IMR-90 (cell line): ENCODE data around the gene PNMA8A. TPM values are rescaled to one million over a fixed set of nuclear protein-coding genes. Genes with fewer than 3 reads are reported as not detected.

Experiments
- ATAC-seq: fragments of 200-7000 bp; cut with Tn5 transposase; 2 replicates; pipeline ENCODE4 v1.9.1; 2020; ENCODE audit warnings: low read depth, mild to moderate bottlenecking, moderate library complexity
- BruUV-seq: library from RNA; stranded (reverse); fragments of 400-500 nt; replicated peaks from 2 replicates; lab custom pipeline; 2021; lab: Mats Ljungman, UMichigan
- CTCF ChIA-PET: fragments of 300-600 bp; formaldehyde crosslinking; extraction: SDS; loops from one replicate; lab custom pipeline; 2021; ENCODE audit warnings: antibody characterized with exemption; lab: Yijun Ruan, JAX
- POLR2A ChIA-PET: fragments of 300-600 bp; sonication (Branson Sonifier 250); formaldehyde crosslinking; loops from one replicate; lab custom pipeline; 2022; ENCODE audit warnings: antibody characterized with exemption; ENCODE audit not compliant: unreplicated experiment; lab: Charles Lee
- DNase-seq: peaks from one replicate; pipeline ENCODE4 v3.0.0; 2013
- H2AFZ ChIP-seq: replicated peaks from 2 replicates; pipeline ENCODE3; 2013; ENCODE audit warnings: low read length, mild to moderate bottlenecking; ENCODE audit not compliant: poor library complexity
- H2AK5ac ChIP-seq: 2 replicates; pipeline ENCODE4 v1.6.1; 2013; ENCODE audit warnings: low read depth, low read length, inconsistent platforms
- H2AK9ac ChIP-seq: replicated peaks from 2 replicates; pipeline ENCODE3; 2013; ENCODE audit warnings: mild to moderate bottlenecking, low read depth, low read length, moderate library complexity; ENCODE audit not compliant: poor library complexity
- H2BK120ac ChIP-seq: 2 replicates; pipeline ENCODE4 v1.6.1; 2013; ENCODE audit warnings: low read depth, low read length, inconsistent platforms
- H2BK15ac ChIP-seq: 3 replicates; pipeline ENCODE4 v1.6.1; 2013; ENCODE audit warnings: low read depth, low read length, inconsistent platforms
- H2BK20ac ChIP-seq: 2 replicates; pipeline ENCODE4 v1.6.1; 2013; ENCODE audit warnings: low read depth, mild to moderate bottlenecking, inconsistent platforms, low read length, moderate library complexity
- H2BK5ac ChIP-seq: 2 replicates; pipeline ENCODE4 v1.6.1; 2013; ENCODE audit warnings: mild to moderate bottlenecking, low read depth, low read length, inconsistent platforms; ENCODE audit not compliant: poor library complexity, severe bottlenecking
- H3K14ac ChIP-seq: replicated peaks from 2 replicates; pipeline ENCODE4 v1.6.1; 2013; ENCODE audit warnings: low read depth, low read length, inconsistent platforms
- H3K18ac ChIP-seq: 2 replicates; pipeline ENCODE4 v1.6.1; 2013; ENCODE audit warnings: low read depth, low read length, control low read depth
- H3K23ac ChIP-seq: 2 replicates; pipeline ENCODE4 v1.6.1; 2013; ENCODE audit warnings: low read depth, low read length, inconsistent platforms
- H3K27ac ChIP-seq: 2 replicates; pipeline ENCODE4 v1.5.1; 2013; ENCODE audit warnings: mild to moderate bottlenecking, control low read depth, low read length; ENCODE audit not compliant: insufficient read depth
- H3K27me3 ChIP-seq: 2 replicates; pipeline ENCODE4 v1.6.1; 2013; ENCODE audit warnings: low read length; ENCODE audit not compliant: control insufficient read depth, insufficient read depth
- H3K36me3 ChIP-seq: 2 replicates; pipeline ENCODE4 v1.6.1; 2013; ENCODE audit warnings: low read length, mixed read lengths; ENCODE audit not compliant: control insufficient read depth, insufficient read depth
- H3K4ac ChIP-seq: 2 replicates; pipeline ENCODE4 v1.6.1; 2013; ENCODE audit warnings: low read depth, low read length, inconsistent platforms
- H3K4me1 ChIP-seq: 2 replicates; pipeline ENCODE4 v1.6.1; 2013; ENCODE audit warnings: low read length, mixed read lengths; ENCODE audit not compliant: control insufficient read depth, insufficient read depth
- H3K4me2 ChIP-seq: 2 replicates; pipeline ENCODE4 v1.6.1; 2013; ENCODE audit warnings: low read depth, mild to moderate bottlenecking, control low read depth, low read length, moderate library complexity
- H3K4me3 ChIP-seq: 2 replicates; pipeline ENCODE4 v1.5.1; 2013; ENCODE audit warnings: low read depth, mild to moderate bottlenecking, control low read depth, low read length, moderate library complexity; ENCODE audit not compliant: insufficient read depth
- H3K56ac ChIP-seq: 2 replicates; pipeline ENCODE4 v1.6.1; 2013; ENCODE audit warnings: low read length, inconsistent platforms; ENCODE audit not compliant: insufficient read depth; ENCODE audit errors: extremely low read depth
- H3K79me1 ChIP-seq, 2 experiments: 2 replicates each; pipeline ENCODE4 v1.6.1; 2013; ENCODE audit warnings: low read length in 2 of 2, inconsistent platforms in 1 of 2, low read depth in 1 of 2
- H3K9ac ChIP-seq: 2 replicates; pipeline ENCODE4 v1.6.1; 2013; ENCODE audit warnings: low read depth, low read length, control low read depth
- H3K9me1 ChIP-seq: 2 replicates; pipeline ENCODE4 v1.6.1; 2013; ENCODE audit warnings: low read length, inconsistent platforms; ENCODE audit not compliant: insufficient read depth
- H3K9me3 ChIP-seq: 2 replicates; pipeline ENCODE4 v1.6.1; 2013; ENCODE audit warnings: low read length; ENCODE audit not compliant: control insufficient read depth, insufficient read depth
- H4K20me1 ChIP-seq: 2 replicates; pipeline ENCODE4 v1.6.1; 2013; ENCODE audit warnings: low read length, inconsistent platforms; ENCODE audit not compliant: insufficient read depth
- H4K5ac ChIP-seq: 2 replicates; pipeline ENCODE4 v1.6.1; 2013; ENCODE audit warnings: mild to moderate bottlenecking, low read depth, low read length, control low read depth
- H4K8ac ChIP-seq, 2 experiments: 2 replicates each; pipeline ENCODE4 v1.6.1; 2013; ENCODE audit warnings: low read depth in 2 of 2, low read length in 2 of 2, control low read depth in 1 of 2, inconsistent platforms in 1 of 2
- H4K91ac ChIP-seq: 2 replicates; pipeline ENCODE4 v1.6.1; 2013; ENCODE audit warnings: low read depth, low read length, inconsistent platforms; ENCODE audit not compliant: insufficient read depth
- FOS ChIP-seq: fragments of 150-350 bp; IDR thresholded peaks from 2 replicates; pipeline ENCODE4 v1.6.1; 2016; ENCODE audit warnings: low read depth, low read length
- RAD21 ChIP-seq: IDR thresholded peaks from 2 replicates; pipeline ENCODE4 v1.6.1; 2012; ENCODE audit warnings: low read length, improper control_type of control experiment
- RCOR1 ChIP-seq: IDR thresholded peaks from 2 replicates; pipeline ENCODE4 v1.6.1; 2012; ENCODE audit warnings: mild to moderate bottlenecking, low read length, improper control_type of control experiment; ENCODE audit not compliant: insufficient replicate concordance
- WGBS, 2 experiments: methylation state at CpG; one replicate each; pipeline versions ENCODE4 v1.1.5 to v1.1.7; 2013; ENCODE audit warnings: missing lambda C conversion rate in 2 of 2; ENCODE audit not compliant: insufficient read length in 1 of 2; ENCODE audit errors: extremely low coverage in 2 of 2; 5-methylcytosine and 5-hydroxymethylcytosine counted together
- dilution Hi-C: fragments of 300-500 bp; cut with HindIII; formaldehyde crosslinking; loops from one replicate; pipeline ENCODE4 v1.14.3; 2018; ENCODE audit warnings: low sequenced_read_pairs; ENCODE audit not compliant: unreplicated experiment
- in situ Hi-C: fragments of 300-500 bp; cut with MboI; formaldehyde crosslinking; loops from 3 replicates; pipeline ENCODE4 v1.14.3; 2019; ENCODE audit warnings: low sequenced_read_pairs, inconsistent platforms, mixed read lengths
- intact Hi-C: fragments of 100-400 bp; cut with micrococcal nuclease; formaldehyde crosslinking; loops from 2 replicates; pipeline ENCODE4 v1.10.0; 2022
- polyA plus RNA-seq, 3 experiments: library from polyadenylated mRNA; depleted of rRNA; stranded (reverse); fragments of >200 nt; gene quantifications; 2 replicates each; pipeline ENCODE4 v1.2.3, GENCODE V29; 2012; ENCODE audit warnings: low replicate concordance in 1 of 3
- total RNA-seq: library from RNA; depleted of rRNA; stranded (reverse); fragments of >200 nt; gene quantifications from 2 replicates; pipeline ENCODE4 v1.2.3, GENCODE V29; 2012
- TF ChIP-seq, protein P1 (sequence below): fragments of 150-350 bp; IDR thresholded peaks from 2 replicates; pipeline ENCODE4 v1.6.1; 2016; ENCODE audit warnings: low read depth, mild to moderate bottlenecking, low read length, moderate library complexity, borderline replicate concordance

The PNMA8A gene
- total and polyA plus RNA-seq, 2 of the 4 experiments (the other 2 are of a cell fraction), result 0.77 to 0.90 TPM

DNA sequence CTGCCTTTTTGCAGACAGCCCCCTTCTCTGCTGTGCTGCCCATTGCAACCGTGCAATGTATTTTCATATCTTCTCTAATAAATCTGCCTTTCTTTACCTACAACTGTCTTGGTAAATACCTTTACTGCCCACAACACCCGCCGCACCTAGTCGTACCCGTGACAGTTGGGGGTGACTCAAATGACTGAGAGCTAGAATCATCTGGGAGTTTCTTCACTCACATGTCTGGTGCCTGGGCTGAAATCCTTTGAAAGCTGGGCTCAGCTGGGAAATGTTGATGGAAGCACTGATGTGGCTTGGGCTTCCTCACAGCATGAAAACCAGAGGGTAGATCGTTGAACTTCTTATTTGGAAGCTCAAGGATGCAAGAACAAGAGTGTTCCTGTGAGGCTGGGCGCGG is 2.8 kb upstream of the PNMA8A start:
- no peak overlapping the region for H3K4ac ChIP-seq
- no peaks in the 10 kb centered on the region for H4K20me1 ChIP-seq
- no peak overlapping the region for H2AK5ac ChIP-seq
- in situ Hi-C loops (no loop called here), intact Hi-C loops (no loop called here), dilution Hi-C loops (no loop called here)
- H2AFZ ChIP-seq, result no peak overlapping the region
- no peak overlapping the region for H3K56ac ChIP-seq
- H3K14ac ChIP-seq, result no peak overlapping the region
- H3K27ac ChIP-seq, result no peak overlapping the region
- H3K18ac ChIP-seq, result no peak overlapping the region
- peaks cover 13% of the 10 kb centered on the region for H3K9me1 ChIP-seq
- no TSS peak for BruUV-seq
- ChIA-PET CTCF (interaction anchor here (0.9 to 1.0 kb wide), 2 partner anchors 9 to 79 kb away, joined by 3 read pairs; no protein-coding TSS in a partner anchor), POLR2A (no interaction called here)
- H2BK20ac ChIP-seq, result no peak overlapping the region
- H3K23ac ChIP-seq, result no peak overlapping the region; the same call in 1 of the 2 replicates
- no peak overlapping the region for H3K4me2 ChIP-seq
- H3K79me1 ChIP-seq, result no peaks in the 10 kb centered on the region
- no peak overlapping the region for H3K4me3 ChIP-seq
- H3K4me1 ChIP-seq, result peaks cover 7% of the 10 kb centered on the region; the same call in 1 of the 2 replicates
- no peak overlapping the region for H3K9ac ChIP-seq
- H3K9me3 ChIP-seq, result no peaks in the 10 kb centered on the region
- H4K5ac ChIP-seq, result no peak overlapping the region
- H2AK9ac ChIP-seq, result no peak overlapping the region
- ATAC-seq (no peak), DNase-seq (no peak)
- H2BK5ac ChIP-seq, result no peak overlapping the region
- H3K36me3 ChIP-seq, result no peaks in the 10 kb centered on the region
- WGBS, 2 experiments, result no CpG with 5 or more reads among the region's 8 CpGs
- no peak overlapping the region for H2BK120ac ChIP-seq
- no peak overlapping the region for H4K8ac ChIP-seq
- no peak for TF ChIP-seq RCOR1
- TF ChIP-seq FOS, result no peak
- TF ChIP-seq, protein P1, sequence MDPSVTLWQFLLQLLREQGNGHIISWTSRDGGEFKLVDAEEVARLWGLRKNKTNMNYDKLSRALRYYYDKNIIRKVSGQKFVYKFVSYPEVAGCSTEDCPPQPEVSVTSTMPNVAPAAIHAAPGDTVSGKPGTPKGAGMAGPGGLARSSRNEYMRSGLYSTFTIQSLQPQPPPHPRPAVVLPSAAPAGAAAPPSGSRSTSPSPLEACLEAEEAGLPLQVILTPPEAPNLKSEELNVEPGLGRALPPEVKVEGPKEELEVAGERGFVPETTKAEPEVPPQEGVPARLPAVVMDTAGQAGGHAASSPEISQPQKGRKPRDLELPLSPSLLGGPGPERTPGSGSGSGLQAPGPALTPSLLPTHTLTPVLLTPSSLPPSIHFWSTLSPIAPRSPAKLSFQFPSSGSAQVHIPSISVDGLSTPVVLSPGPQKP, result no peak
- TF ChIP-seq RAD21, result no peak
- no peaks in the 10 kb centered on the region for H3K27me3 ChIP-seq
- H2BK15ac ChIP-seq, result no peak overlapping the region
- no peak overlapping the region for H4K91ac ChIP-seq
